Measurements from ENCODE around the gene RASSF3. TPM values are rescaled to one million over a fixed set of nuclear protein-coding genes. Genes with fewer than 3 reads are reported as not detected.

The RASSF3 gene
- total RNA-seq, 3 donors from 2014 or later = 23.4 to 28.4 (median 24.6) TPM

DNA sequence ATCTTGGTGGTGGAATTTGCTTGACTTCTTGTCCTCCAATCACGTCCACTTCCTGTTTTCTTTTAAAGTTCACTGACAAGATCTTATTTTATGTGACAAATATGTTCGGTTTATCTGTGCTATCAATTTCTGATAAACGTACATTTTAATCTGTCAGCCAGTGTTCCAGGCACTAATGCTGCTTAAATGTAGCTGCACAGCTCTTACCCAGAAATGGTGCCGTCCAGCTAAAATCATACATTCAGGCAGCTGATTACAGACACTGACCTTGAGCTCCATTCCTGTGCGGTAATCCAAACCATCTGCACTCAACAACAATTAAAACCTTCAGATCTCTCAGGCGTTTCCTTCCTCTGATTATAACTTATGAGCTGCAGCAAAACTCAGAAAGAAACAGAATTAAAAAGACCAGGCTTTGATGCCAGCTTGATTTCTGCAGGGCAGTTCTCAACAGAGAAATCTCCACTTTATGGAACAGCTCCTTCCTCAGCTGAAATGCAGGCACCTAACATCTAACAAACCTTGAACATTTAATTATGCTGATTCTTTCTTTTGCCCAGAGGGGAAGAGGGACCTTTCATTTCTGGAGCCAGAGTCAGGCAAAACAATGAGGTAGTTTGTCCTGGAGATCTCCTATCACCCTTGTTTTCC is 26.4 kb upstream of the RASSF3 start:
- no peaks in the 10 kb centered on the region for H3K36me3 ChIP-seq
- H3K27ac ChIP-seq = peak overlapping the region; percentile 60 to 80
- peak overlapping the region; percentile 1 to 50 (median 15) for H3K4me3 ChIP-seq
- intact Hi-C loops (cut with DNase I; ENCODE audit: low total_unique reads) = no loop called here
- H3K4me1 ChIP-seq = no peaks in the 10 kb centered on the region
- DNase-seq (ENCODE audit: low spot score in 2 of 2) = no peak
- H3K27me3 ChIP-seq = no peaks in the 10 kb centered on the region
- no peaks in the 10 kb centered on the region for H3K9me3 ChIP-seq
- no peak for TF ChIP-seq POLR2A (IDR thresholded peaks at IDR 0.05)
- no peak for TF ChIP-seq POLR2AphosphoS5 (IDR thresholded peaks at IDR 0.05)
- TF ChIP-seq, protein P1, sequence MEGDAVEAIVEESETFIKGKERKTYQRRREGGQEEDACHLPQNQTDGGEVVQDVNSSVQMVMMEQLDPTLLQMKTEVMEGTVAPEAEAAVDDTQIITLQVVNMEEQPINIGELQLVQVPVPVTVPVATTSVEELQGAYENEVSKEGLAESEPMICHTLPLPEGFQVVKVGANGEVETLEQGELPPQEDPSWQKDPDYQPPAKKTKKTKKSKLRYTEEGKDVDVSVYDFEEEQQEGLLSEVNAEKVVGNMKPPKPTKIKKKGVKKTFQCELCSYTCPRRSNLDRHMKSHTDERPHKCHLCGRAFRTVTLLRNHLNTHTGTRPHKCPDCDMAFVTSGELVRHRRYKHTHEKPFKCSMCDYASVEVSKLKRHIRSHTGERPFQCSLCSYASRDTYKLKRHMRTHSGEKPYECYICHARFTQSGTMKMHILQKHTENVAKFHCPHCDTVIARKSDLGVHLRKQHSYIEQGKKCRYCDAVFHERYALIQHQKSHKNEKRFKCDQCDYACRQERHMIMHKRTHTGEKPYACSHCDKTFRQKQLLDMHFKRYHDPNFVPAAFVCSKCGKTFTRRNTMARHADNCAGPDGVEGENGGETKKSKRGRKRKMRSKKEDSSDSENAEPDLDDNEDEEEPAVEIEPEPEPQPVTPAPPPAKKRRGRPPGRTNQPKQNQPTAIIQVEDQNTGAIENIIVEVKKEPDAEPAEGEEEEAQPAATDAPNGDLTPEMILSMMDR (IDR thresholded peaks at IDR 0.05) = no peak

DNA sequence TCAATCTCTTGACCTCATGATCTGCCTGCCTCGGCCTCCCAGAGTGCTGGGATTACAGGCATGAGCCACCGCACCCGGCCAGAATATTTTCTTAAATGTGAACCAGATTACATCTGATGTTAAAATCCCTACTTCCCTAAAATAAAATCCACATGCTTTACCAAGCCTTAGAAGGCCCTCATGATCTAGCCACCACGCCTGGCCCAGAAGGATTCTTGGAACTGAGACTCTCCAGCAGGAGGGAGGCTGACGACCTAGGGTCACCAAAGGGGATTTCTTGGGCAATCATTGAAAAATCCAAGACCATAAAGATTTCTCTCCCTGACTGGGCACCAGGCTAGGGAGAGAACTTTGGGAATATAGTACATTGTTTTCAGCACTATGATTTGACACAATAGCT is 25.2 kb upstream of the RASSF3 start:
- no peak for DNase-seq (ENCODE audit: low spot score in 2 of 2)
- TF ChIP-seq POLR2AphosphoS5 (IDR thresholded peaks at IDR 0.05) = no peak
- TF ChIP-seq, protein P1 (IDR thresholded peaks at IDR 0.05) = no peak
- intact Hi-C loops (cut with DNase I; ENCODE audit: low total_unique reads) = no loop called here
- Histone ChIP-seq H3K9me3 (no peaks in the 10 kb centered on the region), H3K4me1 (no peaks in the 10 kb centered on the region), H3K36me3 (no peaks in the 10 kb centered on the region), H3K27ac (no peak overlapping the region), H3K4me3 (no peak overlapping the region), H3K27me3 (no peaks in the 10 kb centered on the region)

DNA sequence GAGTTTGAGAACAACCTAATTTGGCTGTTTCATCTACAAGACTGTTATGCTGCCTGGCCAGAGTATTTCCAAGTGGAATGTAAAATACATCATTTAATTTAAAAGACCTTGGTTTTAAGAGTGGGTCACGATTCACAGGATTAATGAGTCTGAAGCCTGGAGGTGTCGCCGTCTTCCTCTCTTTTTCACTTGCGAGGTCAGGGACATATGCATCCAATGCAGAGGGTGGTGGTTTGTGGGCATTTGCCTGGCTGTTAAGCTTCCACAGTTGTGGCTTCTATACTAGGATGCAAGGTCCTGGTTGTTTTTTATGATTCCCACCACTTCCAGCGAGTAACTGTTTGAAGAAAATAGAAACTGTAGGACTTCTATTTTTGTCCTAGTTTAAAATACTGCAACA is 22.8 kb upstream of the RASSF3 start:
- H3K27me3 ChIP-seq = no peaks in the 10 kb centered on the region
- TF ChIP-seq, protein P1 (IDR thresholded peaks at IDR 0.05) = no peak
- TF ChIP-seq POLR2AphosphoS5 (IDR thresholded peaks at IDR 0.05) (no peak), POLR2A (IDR thresholded peaks at IDR 0.05) (no peak)
- intact Hi-C loops (cut with DNase I; ENCODE audit: low total_unique reads) = no loop called here
- H3K4me1 ChIP-seq = no peaks in the 10 kb centered on the region
- H3K9me3 ChIP-seq = no peaks in the 10 kb centered on the region
- no peaks in the 10 kb centered on the region for H3K36me3 ChIP-seq
- no peak overlapping the region for H3K4me3 ChIP-seq
- no peak for DNase-seq (ENCODE audit: low spot score in 2 of 2)
- H3K27ac ChIP-seq = no peak overlapping the region

DNA sequence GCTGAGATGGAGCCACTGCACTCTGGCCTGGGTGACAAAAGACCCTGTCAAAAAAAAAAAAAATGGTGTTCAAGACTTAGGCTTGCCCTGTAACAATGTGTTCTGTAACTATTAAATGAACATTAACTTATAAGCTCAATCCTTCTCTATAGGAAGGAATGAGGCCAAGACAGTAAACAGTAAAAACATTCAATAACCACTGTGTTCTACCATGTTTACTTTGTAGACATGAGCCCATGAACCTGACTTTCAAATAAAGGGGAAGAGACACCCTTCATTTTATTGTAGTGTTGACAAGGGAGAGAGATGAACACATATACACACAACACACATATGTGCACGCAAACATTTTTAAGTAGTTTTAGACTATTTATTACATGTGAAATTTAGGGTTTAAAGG is 20.1 kb upstream of the RASSF3 start:
- H3K4me1 ChIP-seq = no peaks in the 10 kb centered on the region
- no peak overlapping the region for H3K4me3 ChIP-seq
- H3K9me3 ChIP-seq = no peaks in the 10 kb centered on the region
- intact Hi-C loops (cut with DNase I; ENCODE audit: low total_unique reads) = no loop called here
- H3K27ac ChIP-seq = no peak overlapping the region
- no peak for TF ChIP-seq POLR2AphosphoS5 (IDR thresholded peaks at IDR 0.05)
- TF ChIP-seq, protein P1 (IDR thresholded peaks at IDR 0.05) = no peak
- H3K27me3 ChIP-seq = no peaks in the 10 kb centered on the region
- DNase-seq (ENCODE audit: low spot score in 2 of 2) = no peak
- no peaks in the 10 kb centered on the region for H3K36me3 ChIP-seq

DNA sequence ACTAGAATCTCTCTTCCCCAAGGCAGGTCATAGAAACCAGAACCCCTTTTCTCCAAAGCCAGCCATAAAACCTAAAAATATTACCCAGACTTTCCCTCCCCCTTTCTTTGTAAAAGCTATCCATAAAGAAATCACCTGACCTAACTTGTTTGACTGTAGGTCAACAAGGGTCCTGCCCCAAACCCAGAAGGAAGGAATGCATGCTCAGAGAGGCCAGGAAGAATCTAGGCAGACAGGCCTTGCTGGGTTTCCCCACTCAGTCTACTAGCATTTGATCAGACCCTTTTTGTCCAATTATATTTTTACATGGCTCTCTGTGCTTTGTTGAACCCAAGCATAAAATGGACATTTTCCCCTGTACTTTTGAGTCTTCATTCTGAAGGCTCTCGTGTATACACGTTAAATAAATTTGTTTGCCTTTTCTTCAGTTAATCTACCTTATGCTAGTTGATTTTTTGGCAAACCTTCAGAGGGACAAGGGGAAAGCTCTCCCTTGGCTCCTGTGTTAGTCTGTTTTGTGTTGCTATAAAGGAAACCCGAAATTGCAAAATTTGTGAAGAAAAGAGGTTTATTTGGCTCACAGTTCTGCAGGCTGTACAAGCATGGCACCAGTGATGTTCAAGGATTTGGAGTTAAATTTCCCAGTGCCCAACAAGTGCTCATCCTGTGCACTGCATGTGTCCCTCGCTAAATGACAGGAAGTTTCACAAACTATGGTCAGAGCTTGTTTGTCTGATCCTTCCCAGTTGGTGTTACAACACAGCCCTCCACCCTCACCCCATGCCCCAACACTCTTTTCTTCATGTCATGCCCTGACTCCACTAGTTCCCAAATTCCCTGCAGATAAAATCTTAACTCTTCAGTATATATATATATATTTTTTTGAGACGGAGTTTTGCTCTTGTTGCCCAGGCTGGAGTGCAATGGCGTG is 14.2 kb upstream of the RASSF3 start:
- TF ChIP-seq, protein P1 (IDR thresholded peaks at IDR 0.05) = no peak
- no peak for TF ChIP-seq POLR2AphosphoS5 (IDR thresholded peaks at IDR 0.05)
- TF ChIP-seq POLR2A (IDR thresholded peaks at IDR 0.05) = no peak
- intact Hi-C loops (cut with DNase I; ENCODE audit: low total_unique reads) = no loop called here
- no peak for DNase-seq (ENCODE audit: low spot score in 2 of 2)

More for the DNA sequence above, 14.2 kb upstream of the RASSF3 start:
- Histone ChIP-seq H3K9me3 (no peaks in the 10 kb centered on the region), H3K27ac (no peak overlapping the region), H3K4me3 (no peak overlapping the region), H3K4me1 (no peaks in the 10 kb centered on the region), H3K27me3 (no peaks in the 10 kb centered on the region), H3K36me3 (no peaks in the 10 kb centered on the region)

Data from breast epithelium (tissue), 4 donors.